PC-3 (cell line): ENCODE measurements around the gene ZNF687.

Source experiments
- CTCF ChIP-seq: fragments of 300-600 bp; sonication (generic); conservative IDR thresholded peaks from 2 replicates; pipeline ENCODE4 v1.5.1; 2017; ENCODE audit warnings: antibody characterized with exemption, low read depth, mild to moderate bottlenecking, low read length
- EZH2 ChIP-seq: fragments of 300-600 bp; sonication (generic); IDR thresholded peaks from one replicate; pipeline ENCODE4 v1.6.1; 2017; ENCODE audit warnings: antibody characterized with exemption, mild to moderate bottlenecking, low read length; ENCODE audit not compliant: unreplicated experiment

GRCh38 chr1:151273924-151274466 is 8.1 kb upstream of the ZNF687 start:
- TF ChIP-seq EZH2, result no peak
- TF ChIP-seq CTCF, result no peak
